Fibroblast of skin of left quadriceps (primary cell): ENCODE results near the gene MTMR12.
"Not testable (repeated sequence)": the region's sequence is repeated elsewhere in the genome, so short reads cannot be mapped to it uniquely, and the experiment has no call there.

ENCODE experiments used
- DNase-seq, 2 experiments: peaks; one replicate each; pipeline ENCODE4 v3.0.0-alpha.2; 2013; ENCODE audit warnings: low read depth in 2 of 2

Gene MTMR12

GRCh38 chr5:32323741-32324140 lies 11.0 kb upstream of the MTMR12 start:
- no peak for DNase-seq

GRCh38 chr5:32322882-32323281 lies 10.1 kb upstream of the MTMR12 start:
- DNase-seq: no peak

- not testable (repeated sequence) for DNase-seq
Observed at GRCh38 chr5:32321787-32322186, 9.0 kb upstream of the MTMR12 start.

GRCh38 chr5:32320576-32320975 lies 7.8 kb upstream of the MTMR12 start:
- DNase-seq: no peak

GRCh38 chr5:32319926-32320543 lies 7.3 kb upstream of the MTMR12 start:
- no peak for DNase-seq

GRCh38 chr5:32319392-32319791 lies 6.7 kb upstream of the MTMR12 start:
- no peak for DNase-seq

GRCh38 chr5:32317041-32317440 lies 4.3 kb upstream of the MTMR12 start:
- DNase-seq: no peak

GRCh38 chr5:32315221-32316014 lies 2.7 kb upstream of the MTMR12 start:
- no peak for DNase-seq

GRCh38 chr5:32314658-32315057 lies 1.9 kb upstream of the MTMR12 start:
- DNase-seq: no peak

- not testable (repeated sequence) for DNase-seq
Observed at GRCh38 chr5:32314152-32314488, 1.4 kb upstream of the MTMR12 start.

GRCh38 chr5:32312197-32312594 lies 543 bp downstream of the MTMR12 start:
- DNase-seq: peak in 1 of 2 experiments; percentile 21

- no peak for DNase-seq
Observed at GRCh38 chr5:32311404-32312196, 1.1 kb downstream of the MTMR12 start.

GRCh38 chr5:32309761-32310160 lies 3.0 kb downstream of the MTMR12 start:
- no peak for DNase-seq

- no peak for DNase-seq
Observed at GRCh38 chr5:32308946-32309345, 3.8 kb downstream of the MTMR12 start.

- DNase-seq: no peak
Observed at GRCh38 chr5:32307769-32308194, 5.0 kb downstream of the MTMR12 start.

GRCh38 chr5:32304622-32305021 lies 8.1 kb downstream of the MTMR12 start:
- DNase-seq: no peak

GRCh38 chr5:32303755-32304120 lies 9.0 kb downstream of the MTMR12 start:
- no peak for DNase-seq

GRCh38 chr5:32302835-32303754 lies 9.6 kb downstream of the MTMR12 start:
- no peak for DNase-seq

- no peak for DNase-seq
Observed at GRCh38 chr5:32301891-32302290, 10.8 kb downstream of the MTMR12 start.

- DNase-seq: no peak
Observed at GRCh38 chr5:32299059-32299677, 13.6 kb downstream of the MTMR12 start.

- no peak for DNase-seq
Observed at GRCh38 chr5:32298059-32298415, 14.7 kb downstream of the MTMR12 start.
